Upper lobe of left lung (tissue), 4 donors: ENCODE measurements around the gene PAM.

Experiments used
- CTCF ChIP-seq, 6 experiments: fragments of 450-650 bp in 4 of 6; fragments of 200-600 bp in 2 of 6; sonication (generic) in 2 of 6; IDR thresholded peaks; one replicate each; pipeline ENCODE4 v1.5.1; 2016 to 2019; ENCODE audit warnings: antibody characterized with exemption in 6 of 6
- EP300 ChIP-seq, 4 donors: sonication (generic); formaldehyde crosslinking; IDR thresholded peaks; one replicate each; pipeline ENCODE4 v1.5.1; 2017; ENCODE audit warnings: antibody characterized with exemption in 4 of 4, control low read depth in 2 of 4

- no peak for TF ChIP-seq EP300 (IDR thresholded peaks at IDR 0.05)
- no peak for TF ChIP-seq CTCF (IDR thresholded peaks at IDR 0.05)
Measured at GRCh38 chr5:102999191-102999590, 244.1 kb downstream of the PAM start.
